Cardiac ventricle fibroblast (primary cell): ENCODE measurements around the gene CALCOCO1. TPM values are rescaled to one million over a fixed set of nuclear protein-coding genes. Genes with fewer than 3 reads are reported as not detected.

Experiments
- total RNA-seq: library from RNA; depleted of rRNA; stranded (reverse); fragments of >200 nt; gene quantifications from 2 replicates; pipeline ENCODE4 v1.2.3, GENCODE V29; 2015

Gene CALCOCO1
- 104 and 116 TPM in 2 replicates for total RNA-seq

GRCh38 chr12:53727310-53728041 is at the start of gene CALCOCO1:
Gene CALCOCO1, minus strand, starts transcription at chr12:53727452. Its CDS starts 2,210 bp downstream, at chr12:53725242.

GRCh38 chr12:53751336-53752191 is 24.3 kb upstream of the CALCOCO1 start, which contains the start of gene CISTR:
Gene CISTR, minus strand, starts transcription at chr12:53751979.

GRCh38 chr12:53675701-53676607 is 51.3 kb downstream of the CALCOCO1 start, which contains the start of gene ATP5MC2:
Gene ATP5MC2, minus strand, starts transcription at chr12:53676083. Its CDS starts 3,469 bp downstream, at chr12:53672614.

Other genes with a start within 250 kb of the CALCOCO1 start
- 30.6 and 31.4 TPM in 2 replicates for gene MAP3K12, start 228.0 kb downstream of the CALCOCO1 start, total RNA-seq
- gene TARBP2, start 226.2 kb downstream of the CALCOCO1 start, total RNA-seq, result 26.5 and 32.2 TPM in 2 replicates
- gene NPFF, start 220.0 kb downstream of the CALCOCO1 start, total RNA-seq, result not detected in 2 replicates
- 22.0 and 30.4 TPM in 2 replicates for gene ATF7, start 101.1 kb downstream of the CALCOCO1 start, total RNA-seq
- 277 and 346 TPM in 2 replicates for gene ATP5MC2, start 51.4 kb downstream of the CALCOCO1 start, total RNA-seq
- gene CISTR, start 24.5 kb upstream of the CALCOCO1 start, total RNA-seq, result not detected in 2 replicates
- gene HOXC13, start 211.4 kb upstream of the CALCOCO1 start, total RNA-seq, result not detected in 2 replicates
- not detected in 2 replicates for gene HOXC12, start 227.5 kb upstream of the CALCOCO1 start, total RNA-seq
- gene HOXC11, start 245.7 kb upstream of the CALCOCO1 start, total RNA-seq, result not detected in 2 replicates
- gene HOTAIR, start 247.5 kb upstream of the CALCOCO1 start, total RNA-seq, result not detected in 2 replicates